ENCODE measurements around the gene LGMN.
"Not testable (repeated sequence)": the region's sequence is repeated elsewhere in the genome, so short reads cannot be mapped to it uniquely, and the experiment has no call there.

GRCh38 chr14:92778868-92779565 lies 30.6 kb upstream of the LGMN start:
- not testable (repeated sequence) for TF ChIP-seq CTCF, POLR2A (IDR thresholded peaks at IDR 0.05)
